Muscle of arm (tissue), 12 donors: ENCODE results near the gene TECPR1. TPM values are rescaled to one million over a fixed set of nuclear protein-coding genes. Genes with fewer than 3 reads are reported as not detected.

Experiments
- DNase-seq: peaks from one replicate; pipeline ENCODE4 v3.0.0-alpha.2; 2013
- polyA plus RNA-seq, 12 donors: library from polyadenylated mRNA; unstranded; fragments of 120-200 nt; gene quantifications; one replicate each; pipeline ENCODE4 v1.2.1, GENCODE V29; 2013; ENCODE audit not compliant: insufficient read length in 12 of 12

TECPR1 gene
- polyA plus RNA-seq, 12 donors: 15.1 to 47.9 (median 21.6) TPM; not detected in 1

GRCh38 chr7:98252425-98253054 lies 508 bp upstream of the TECPR1 start:
- no peak for DNase-seq

- DNase-seq: no peak
These were observed 816 bp downstream of the TECPR1 start for GRCh38 chr7:98251231-98251600.

DNA sequence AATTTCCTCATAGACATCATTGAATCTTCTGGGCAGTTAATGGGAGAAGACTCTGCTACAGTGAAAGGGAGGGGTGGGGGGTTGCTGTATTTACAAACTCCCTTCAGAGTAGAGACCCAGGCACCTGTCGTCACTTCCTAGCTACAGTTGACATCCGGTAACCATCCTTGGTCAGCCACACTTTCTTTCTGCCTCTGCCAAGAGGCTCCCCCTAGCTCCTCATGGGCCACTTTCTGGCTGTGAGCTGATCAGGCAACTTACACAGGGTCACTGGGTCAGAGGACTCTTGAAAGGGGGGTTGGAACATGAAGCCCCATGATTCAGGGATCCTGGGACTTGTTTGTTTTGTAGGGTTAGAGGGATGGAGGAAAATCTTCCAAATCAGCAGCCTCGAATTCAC lies 1.2 kb downstream of the TECPR1 start:
- DNase-seq: no peak

DNA sequence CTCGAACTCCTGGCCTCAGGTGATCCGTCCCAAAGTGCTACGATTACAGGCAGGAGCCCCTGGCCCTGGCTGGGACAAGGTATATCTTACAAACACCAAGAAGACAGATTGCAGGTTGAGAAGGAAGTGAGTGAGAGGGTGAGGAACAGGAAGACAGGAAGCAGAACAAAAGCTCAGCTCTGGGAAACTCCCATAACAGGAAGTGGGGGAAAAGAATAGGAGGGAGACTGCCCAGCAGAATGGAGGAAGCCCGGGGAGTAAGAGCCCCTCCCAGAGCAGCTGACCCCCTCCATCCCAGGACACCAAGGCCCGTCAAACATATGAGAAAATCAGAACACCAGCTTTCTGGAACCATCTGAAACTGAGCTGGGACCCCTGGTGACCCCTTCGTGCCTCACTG lies 2.9 kb downstream of the TECPR1 start:
- no peak for DNase-seq

DNA sequence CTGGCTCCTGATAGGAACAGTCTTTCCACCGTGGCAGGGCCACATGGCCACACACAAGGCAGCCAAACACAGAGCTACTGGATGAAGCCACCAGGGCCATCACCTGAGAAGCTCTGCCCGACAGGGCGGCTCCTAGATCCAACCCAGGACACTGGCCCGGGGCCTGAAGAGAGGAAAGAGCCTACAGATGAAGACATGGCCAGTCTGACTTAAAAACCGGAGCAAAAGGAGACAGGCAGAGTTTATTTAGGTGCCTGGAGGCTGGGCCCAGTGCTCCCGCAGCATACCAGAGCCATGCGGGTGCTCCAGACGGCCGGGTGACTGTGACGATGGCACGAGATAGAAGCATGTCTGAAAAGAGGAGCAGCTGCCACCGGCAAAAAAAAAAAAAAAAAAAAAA lies 3.9 kb downstream of the TECPR1 start:
- no peak for DNase-seq

DNA sequence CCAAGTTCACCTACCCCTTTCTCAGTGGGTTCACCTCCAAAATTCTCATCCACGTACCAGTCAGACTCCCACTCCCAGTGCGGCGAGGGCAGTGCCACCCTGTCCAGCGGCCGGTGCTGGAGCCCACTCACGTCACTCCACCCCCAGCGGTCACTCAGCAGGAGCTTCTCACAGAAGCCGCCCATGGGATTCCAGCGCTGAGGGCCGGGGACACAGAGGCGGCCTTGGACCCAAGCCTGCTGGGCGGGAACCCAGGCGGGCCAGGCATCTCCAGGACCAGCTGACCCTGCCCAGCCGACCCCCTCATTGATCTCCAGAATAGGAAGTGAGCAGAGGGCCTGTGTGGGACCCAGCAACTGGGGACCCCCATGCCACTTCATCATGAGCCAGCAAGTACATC lies 7.2 kb downstream of the TECPR1 start:
- DNase-seq: no peak

GRCh38 chr7:98242934-98243333 lies 9.1 kb downstream of the TECPR1 start:
- DNase-seq: no peak

DNA sequence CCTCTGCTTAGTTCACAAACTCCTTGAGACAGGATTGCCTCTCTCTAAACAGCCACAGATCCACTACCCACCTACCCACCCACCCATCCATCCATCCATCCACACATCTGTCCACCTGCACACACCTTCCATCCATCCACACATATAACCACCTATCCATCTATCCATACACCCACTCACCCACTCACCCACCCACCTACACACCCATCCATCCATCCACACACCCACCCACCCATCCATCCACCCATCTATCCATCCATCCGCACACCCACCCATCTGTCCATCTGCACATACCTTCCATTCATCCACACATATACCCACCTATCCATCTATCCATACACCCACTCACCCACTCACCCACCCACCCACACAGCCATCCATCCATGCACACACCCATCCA lies 9.7 kb downstream of the TECPR1 start:
- DNase-seq: no peak

GRCh38 chr7:98241674-98242241 lies 10.3 kb downstream of the TECPR1 start:
- no peak for DNase-seq

DNA sequence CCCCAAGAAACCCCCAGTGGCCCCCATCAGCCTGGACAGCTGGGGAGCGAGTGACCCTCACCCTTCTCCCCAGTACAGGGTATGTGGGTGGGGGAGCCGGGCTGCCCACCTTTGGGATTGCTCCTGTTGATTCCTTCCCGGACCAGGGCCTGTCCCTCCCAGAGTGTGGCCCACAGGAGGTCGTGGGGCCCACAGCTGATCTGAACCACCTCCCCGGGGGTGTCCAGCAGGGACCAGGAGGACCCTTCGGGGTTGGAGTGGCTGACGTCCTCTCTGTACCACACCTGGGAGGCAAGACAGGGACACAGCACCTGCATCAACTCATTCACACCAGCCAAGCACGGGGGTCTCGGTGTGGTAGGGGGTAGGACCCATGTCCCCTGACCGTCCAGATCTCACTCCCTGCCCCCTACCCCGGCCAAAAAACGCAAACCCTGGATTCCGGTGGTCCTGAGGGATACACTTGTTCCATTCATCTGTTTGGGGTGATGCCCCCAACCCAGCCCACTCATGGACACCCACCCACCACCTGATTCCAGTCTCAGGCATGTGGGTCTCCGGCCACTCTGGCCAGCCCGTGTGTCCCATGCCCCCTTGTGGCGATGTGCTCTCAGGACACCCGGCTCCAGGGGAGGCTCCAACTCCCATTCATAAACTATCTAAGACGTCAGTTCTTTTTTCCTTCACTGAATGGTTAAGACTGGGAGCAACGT lies 10.9 kb downstream of the TECPR1 start:
- DNase-seq: no peak

DNA sequence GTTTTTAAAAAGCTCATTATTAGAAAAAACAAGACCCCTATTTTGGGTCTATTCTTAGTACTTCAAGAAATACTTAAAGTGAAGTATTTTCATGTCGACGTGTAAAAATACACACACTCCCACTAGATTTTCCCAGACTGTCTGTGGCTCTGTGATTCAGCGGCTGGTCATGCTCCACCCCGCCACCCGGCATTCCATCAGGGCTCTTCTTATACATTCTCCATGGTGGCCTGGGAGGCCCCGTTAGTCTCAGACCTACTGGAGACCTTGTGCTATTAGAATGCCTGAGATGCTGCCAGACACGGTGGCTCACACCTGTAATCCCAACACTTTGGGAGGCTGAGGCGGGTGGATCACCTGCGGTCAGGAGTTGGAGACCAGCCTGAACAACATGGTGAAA lies 13.1 kb downstream of the TECPR1 start:
- no peak for DNase-seq

DNA sequence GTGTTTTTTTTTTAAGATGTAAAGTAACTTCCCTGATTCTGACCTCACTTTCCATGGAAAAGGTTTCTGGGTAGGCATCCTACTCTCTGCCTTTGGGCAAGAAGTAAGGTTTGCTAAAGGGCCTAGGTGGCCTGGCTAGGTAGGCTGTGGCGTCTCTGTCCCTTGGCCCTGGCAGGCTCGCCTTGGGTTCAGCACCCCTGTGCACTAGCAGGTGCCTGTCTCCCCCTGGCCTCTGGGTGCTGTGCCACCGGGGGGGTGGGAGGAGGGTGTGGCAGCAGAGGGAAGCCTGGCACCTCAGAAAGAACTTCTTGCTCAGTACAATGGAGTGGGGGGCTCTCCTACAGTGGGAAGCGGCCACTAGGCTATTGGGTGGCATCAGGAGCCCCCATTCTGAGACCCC lies 14.0 kb downstream of the TECPR1 start:
- DNase-seq: no peak

DNA sequence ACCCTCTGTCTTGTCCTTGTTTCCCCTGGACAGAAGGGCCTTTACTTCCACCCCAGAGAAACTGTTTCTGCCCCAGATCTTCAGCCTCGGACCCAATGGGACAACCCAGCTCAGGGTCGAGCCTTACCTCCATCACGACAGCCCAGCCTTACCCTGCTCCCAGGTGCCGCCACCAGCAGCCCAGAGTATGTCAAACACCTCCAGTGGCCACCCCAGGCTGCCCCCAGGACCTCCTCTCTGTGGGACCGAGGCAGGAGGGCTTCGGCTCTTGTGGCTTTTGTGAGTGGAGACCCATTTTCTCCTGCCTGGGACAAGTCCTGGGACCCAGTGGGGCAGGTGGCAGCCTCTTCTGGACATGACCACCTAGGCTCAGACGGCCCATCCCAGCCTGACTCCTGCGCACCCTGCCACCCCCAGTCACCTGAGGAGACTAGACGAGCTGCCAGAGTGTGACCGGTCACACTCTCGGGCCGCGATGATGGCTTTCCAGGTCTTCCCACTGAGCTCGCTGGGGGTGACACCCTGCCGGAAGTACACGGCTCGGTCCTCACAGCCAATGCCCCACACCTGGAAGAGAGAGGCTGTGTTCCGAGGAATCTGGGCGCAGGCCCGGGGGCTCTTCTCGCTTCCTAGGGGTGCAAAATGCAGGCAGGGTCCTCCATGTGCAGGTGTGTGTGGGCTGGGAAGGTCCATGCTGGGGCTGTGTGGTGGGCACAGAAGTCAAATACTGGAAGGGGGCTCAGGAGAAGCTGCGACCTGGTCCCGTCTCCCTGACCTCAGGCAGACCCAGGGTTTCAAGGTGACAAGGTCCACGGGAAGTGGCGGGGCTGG lies 15.5 kb downstream of the TECPR1 start:
- DNase-seq: no peak

DNA sequence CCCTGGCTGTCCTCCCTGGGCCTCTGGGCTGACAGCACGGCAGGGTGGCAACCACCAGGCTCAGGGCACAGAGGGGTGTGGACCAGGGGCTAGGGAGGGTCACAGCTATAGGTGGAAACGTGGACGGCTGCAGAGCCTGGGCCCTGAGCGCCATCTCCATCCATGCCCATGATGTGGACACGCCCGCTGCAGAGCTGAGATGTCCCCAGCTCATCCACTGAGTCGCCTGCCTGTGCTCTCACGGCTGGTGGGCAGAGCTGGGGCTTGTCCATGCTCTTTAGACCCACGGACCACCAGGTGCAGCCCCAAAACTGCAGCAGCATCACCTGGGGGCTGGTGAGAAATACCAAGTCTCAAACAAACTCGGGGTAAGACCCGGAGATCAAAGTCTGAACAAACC lies 16.1 kb downstream of the TECPR1 start:
- DNase-seq: no peak

GRCh38 chr7:98234429-98235147 lies 17.4 kb downstream of the TECPR1 start:
- DNase-seq: no peak

- no peak for DNase-seq
These were observed 18.6 kb downstream of the TECPR1 start for GRCh38 chr7:98233219-98234070.

- no peak for DNase-seq
These were observed 19.2 kb downstream of the TECPR1 start for GRCh38 chr7:98232799-98233198.

- no peak for DNase-seq
These were observed 19.8 kb downstream of the TECPR1 start for GRCh38 chr7:98232263-98232585.

DNA sequence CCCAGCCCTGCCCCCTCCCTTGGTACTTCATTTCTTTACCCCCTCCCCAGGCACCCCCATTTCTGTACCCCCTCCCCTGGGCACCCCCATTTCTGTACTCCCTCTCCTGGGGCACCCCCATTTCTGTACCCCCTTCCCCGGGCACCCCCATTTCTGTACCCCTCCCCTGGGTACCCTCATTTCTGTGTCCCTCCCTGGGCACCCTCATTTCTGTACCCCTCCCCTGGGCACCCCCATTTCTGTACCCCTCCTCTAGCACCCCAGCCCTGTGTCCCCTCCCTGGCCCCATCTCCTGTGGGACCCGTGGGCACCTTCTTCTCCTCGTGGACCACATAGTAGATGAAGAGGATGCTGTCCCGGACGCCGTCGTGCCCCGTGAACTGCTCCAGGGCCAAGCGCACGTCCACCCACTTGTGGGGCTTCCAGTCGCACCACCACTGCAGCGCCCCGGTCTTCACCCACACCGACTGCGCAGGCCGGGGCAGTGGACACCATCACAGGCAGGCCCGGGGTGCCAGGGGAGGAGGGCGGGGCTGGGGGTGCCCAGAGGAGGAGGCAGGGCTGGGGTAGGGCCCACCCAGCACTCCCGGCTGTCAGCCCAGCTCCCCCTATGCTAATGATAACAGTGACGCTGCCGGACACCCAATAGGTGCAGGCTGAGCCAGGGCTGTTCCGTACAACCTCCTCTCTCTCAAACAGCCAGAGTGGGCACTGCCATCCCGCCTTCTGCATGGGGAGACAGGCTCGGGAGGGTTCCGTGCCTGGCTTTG lies 20.4 kb downstream of the TECPR1 start:
- DNase-seq: no peak

DNA sequence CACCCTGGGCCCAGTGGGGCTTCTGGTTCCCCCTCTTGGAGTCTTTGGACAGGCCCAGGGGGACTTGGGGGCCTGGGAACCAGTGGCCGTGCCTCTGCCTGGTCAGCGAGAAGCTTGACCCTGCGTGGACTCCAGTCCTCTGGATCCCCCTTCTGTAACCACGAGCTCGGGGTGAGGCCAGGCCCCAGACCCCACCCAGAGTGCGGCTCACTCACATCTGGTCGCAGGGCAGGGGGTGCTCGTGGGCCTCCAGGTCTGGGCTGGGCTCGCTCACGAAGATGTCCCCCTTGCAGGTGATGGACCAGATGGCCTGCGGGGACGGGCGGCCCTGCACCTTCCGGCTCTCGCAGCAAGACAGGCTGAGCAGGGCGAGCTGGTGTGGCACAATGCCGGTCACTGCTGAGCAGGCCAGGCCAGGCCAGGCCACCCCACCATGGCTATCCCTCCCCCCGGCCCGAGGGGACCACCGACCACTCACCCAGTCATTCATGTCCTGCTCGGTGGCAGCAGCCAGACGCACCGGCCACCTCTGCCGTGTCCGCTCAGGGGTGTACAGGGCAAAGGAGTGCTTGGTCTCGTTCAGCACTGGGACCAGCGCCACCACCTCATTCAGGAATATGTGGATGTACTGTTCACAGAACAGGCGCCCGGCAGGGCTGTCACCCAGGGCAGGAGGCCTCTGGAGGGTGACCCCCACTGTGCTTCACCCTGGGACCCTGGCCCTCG lies 21.1 kb downstream of the TECPR1 start:
- no peak for DNase-seq
